GM06990 (cell line): ENCODE measurements around the gene PANK2.
"Not testable (repeated sequence)": the region's sequence is repeated elsewhere in the genome, so short reads cannot be mapped to it uniquely, and the experiment has no call there.

ENCODE experiments used
- DNase-seq: peaks from one replicate; pipeline ENCODE4 v3.0.0-alpha.2; 2011; ENCODE audit not compliant: insufficient read length; ENCODE audit errors: extremely low read depth
- H3K27me3 ChIP-seq: replicated peaks from 2 replicates; pipeline ENCODE4 v1.6.0; 2011; ENCODE audit warnings: low read length; ENCODE audit not compliant: control insufficient read depth, insufficient read depth
- H3K36me3 ChIP-seq: 2 replicates; pipeline ENCODE4 v1.5.1; 2011; ENCODE audit warnings: low read length; ENCODE audit not compliant: control insufficient read depth, insufficient read depth
- H3K4me3 ChIP-seq: replicated peaks from 2 replicates; pipeline ENCODE4 v1.5.1; 2011; ENCODE audit warnings: low read depth, mild to moderate bottlenecking, control low read depth, low read length
- TF ChIP-seq, protein P1 (sequence below): IDR thresholded peaks from 2 replicates; pipeline ENCODE4 v1.5.1; 2011; ENCODE audit warnings: low read length, control low read depth, mild to moderate bottlenecking, inconsistent platforms; ENCODE audit not compliant: insufficient read depth, poor library complexity, severe bottlenecking

PANK2 gene

DNA sequence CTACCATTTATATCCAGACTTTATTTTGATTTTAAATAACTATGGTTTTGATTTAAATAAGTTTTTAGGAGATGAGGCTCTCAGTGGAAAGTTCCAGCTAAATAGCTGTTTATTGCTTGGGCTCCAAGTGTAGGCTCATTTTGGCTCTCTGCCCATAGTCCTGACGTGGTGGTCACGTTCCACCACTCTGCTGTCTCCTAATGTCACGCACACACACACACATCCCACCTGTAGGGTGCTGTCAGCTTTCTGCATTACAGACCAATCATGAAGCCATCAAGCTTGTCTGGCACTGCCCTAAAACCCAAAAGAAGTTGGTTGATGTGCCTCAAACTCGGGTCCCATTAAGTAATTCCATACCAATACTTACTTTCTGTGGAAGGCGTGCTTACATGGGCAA, 45.4 kb downstream of the PANK2 start:
- no peak overlapping the region for H3K4me3 ChIP-seq
- no peaks in the 10 kb centered on the region for H3K36me3 ChIP-seq
- no peak for DNase-seq
- TF ChIP-seq, protein P1, sequence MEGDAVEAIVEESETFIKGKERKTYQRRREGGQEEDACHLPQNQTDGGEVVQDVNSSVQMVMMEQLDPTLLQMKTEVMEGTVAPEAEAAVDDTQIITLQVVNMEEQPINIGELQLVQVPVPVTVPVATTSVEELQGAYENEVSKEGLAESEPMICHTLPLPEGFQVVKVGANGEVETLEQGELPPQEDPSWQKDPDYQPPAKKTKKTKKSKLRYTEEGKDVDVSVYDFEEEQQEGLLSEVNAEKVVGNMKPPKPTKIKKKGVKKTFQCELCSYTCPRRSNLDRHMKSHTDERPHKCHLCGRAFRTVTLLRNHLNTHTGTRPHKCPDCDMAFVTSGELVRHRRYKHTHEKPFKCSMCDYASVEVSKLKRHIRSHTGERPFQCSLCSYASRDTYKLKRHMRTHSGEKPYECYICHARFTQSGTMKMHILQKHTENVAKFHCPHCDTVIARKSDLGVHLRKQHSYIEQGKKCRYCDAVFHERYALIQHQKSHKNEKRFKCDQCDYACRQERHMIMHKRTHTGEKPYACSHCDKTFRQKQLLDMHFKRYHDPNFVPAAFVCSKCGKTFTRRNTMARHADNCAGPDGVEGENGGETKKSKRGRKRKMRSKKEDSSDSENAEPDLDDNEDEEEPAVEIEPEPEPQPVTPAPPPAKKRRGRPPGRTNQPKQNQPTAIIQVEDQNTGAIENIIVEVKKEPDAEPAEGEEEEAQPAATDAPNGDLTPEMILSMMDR: no peak
- H3K27me3 ChIP-seq: no peaks in the 10 kb centered on the region

DNA sequence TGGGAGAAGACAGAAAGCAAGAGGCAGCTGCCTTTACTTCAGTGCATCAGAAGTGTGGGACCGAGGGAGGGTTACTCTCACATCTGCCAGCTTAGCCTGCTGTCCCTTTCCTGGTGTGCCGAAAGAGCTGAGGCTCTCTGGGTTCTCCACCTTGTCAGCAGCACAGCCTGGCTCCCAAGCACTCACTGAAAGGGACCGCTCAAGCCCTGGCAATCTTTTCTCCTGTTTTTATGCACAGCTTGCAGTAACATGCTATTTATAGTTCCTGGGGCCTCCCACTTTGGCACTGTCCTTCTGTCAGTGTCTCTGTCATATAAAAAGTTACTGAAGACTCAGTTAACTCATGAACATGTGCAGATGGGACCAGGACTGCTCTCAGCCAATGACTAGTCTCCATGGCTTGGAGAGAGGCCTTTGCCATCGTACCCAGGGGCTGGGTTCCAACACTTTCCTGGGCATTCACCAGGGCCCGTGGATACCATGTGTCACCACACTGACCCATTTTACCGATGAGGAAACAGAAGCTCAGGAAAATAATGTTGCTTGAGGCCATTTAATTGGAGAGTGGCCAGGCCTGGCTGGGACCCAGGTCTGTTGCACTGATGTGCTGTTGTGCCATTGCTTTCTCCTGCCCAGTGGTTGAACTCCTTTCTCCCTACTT, 46.2 kb downstream of the PANK2 start:
- DNase-seq: no peak
- no peaks in the 10 kb centered on the region for H3K27me3 ChIP-seq
- H3K36me3 ChIP-seq: no peaks in the 10 kb centered on the region
- TF ChIP-seq, protein P1: no peak
- H3K4me3 ChIP-seq: no peak overlapping the region

DNA sequence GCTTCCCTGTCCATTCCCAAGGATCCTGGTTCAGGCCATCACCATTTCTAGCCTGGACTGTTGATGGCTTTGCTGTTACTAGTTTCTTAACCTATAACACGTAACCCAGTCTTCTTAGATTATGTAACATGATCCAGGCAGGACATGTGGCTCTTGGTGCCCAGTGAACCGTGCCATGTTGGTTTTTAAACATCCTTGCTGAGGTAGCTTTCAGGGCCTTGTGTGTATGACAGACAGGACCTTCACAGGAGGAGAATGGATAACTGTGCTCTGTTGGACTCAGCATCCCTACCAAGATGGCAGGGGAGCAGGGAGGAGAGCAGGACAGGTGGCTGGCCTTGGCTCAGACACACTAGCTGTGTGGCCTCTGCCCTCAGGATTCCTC, 46.8 kb downstream of the PANK2 start:
- no peak for DNase-seq
- no peaks in the 10 kb centered on the region for H3K36me3 ChIP-seq

DNA sequence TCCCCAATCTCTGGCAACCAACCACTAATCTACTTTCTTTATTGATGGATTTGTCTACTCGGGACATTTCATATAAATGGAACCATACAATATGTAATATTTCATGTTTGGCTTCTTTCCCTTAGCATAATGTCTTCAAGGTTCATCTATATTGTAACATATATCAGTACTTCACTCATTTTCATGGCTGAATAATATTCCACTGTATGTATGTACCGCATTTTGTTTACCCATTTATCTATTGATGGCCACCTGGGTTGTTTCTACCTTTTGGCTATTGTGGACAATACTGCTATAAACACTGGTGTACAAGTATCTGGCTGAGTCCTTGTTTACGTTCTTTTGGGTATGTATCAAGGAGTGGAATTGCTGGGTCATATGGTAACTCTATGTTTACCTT, 48.4 kb downstream of the PANK2 start:
- TF ChIP-seq, protein P1: no peak
- no peaks in the 10 kb centered on the region for H3K27me3 ChIP-seq
- H3K4me3 ChIP-seq: no peak overlapping the region
- H3K36me3 ChIP-seq: no peaks in the 10 kb centered on the region
- no peak for DNase-seq

More for the DNA sequence above, 46.8 kb downstream of the PANK2 start:
- TF ChIP-seq, protein P1: no peak
- H3K27me3 ChIP-seq: no peaks in the 10 kb centered on the region
- no peak overlapping the region for H3K4me3 ChIP-seq

DNA sequence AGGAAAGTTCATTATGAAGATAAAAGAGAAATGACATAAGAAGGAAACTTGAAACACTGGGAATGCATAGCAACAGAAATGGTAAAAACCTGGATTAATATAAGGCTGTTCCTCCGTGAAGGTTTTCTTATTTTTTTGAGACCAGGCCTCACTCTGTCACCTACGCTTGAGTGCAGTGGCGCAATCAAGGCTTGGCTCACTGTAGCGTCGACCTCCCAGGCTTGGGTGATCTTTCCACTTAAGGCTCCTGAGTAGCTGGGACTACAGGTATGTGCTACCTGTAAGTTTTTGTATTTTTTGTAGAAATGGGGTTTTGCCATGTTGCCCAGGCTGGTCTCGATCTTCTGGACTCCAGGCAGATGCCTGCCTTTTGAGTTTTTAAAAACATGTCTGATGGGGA, 51.7 kb downstream of the PANK2 start:
- Histone ChIP-seq H3K4me3 (no peak overlapping the region), H3K27me3 (no peaks in the 10 kb centered on the region), H3K36me3 (no peaks in the 10 kb centered on the region)
- TF ChIP-seq, protein P1: no peak
- no peak for DNase-seq

DNA sequence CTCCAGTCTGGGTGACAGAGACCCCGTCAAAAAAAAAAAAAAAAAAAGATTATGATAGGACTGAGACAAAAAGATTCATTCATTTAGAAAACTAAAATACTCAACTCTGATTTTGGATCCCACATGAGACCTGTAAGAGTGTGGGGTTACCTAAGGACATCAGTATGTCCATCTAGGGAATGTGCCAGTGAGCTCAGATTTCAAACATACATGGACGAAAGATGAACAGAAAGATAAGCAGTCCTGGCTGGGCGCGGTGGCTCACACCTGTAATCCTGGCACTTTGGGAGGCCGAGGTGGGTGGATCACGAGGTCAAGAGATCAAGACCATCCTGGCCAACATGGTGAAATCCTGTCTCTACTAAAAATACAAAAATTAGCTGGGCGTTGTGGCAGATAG, 57.5 kb downstream of the PANK2 start:
- not testable (repeated sequence) for H3K27me3 ChIP-seq, DNase-seq, H3K36me3 ChIP-seq, H3K4me3 ChIP-seq
